Keratinocyte (primary cell): ENCODE results near the gene LCMT1. TPM values are rescaled to one million over a fixed set of nuclear protein-coding genes. Genes with fewer than 3 reads are reported as not detected.
"Not testable (repeated sequence)": the region's sequence is repeated elsewhere in the genome, so short reads cannot be mapped to it uniquely, and the experiment has no call there.

Experiments used
- DNase-seq: peaks from one replicate; pipeline ENCODE4 v3.0.0-alpha.2; 2011; ENCODE audit warnings: low read depth, missing footprints, low spot score
- FAIRE-seq: peaks from 2 replicates; lab custom pipeline; 2011; peaks lifted over from hg19 to GRCh38; lab: Jason Lieb, UNC
- H2AFZ ChIP-seq: 2 replicates; pipeline ENCODE4 v1.6.0; 2012; ENCODE audit warnings: low read length, control low read depth, inconsistent platforms; ENCODE audit not compliant: control insufficient read depth
- H3K27ac ChIP-seq: 2 replicates; pipeline ENCODE4 v1.5.1; 2011; ENCODE audit warnings: low read length; ENCODE audit not compliant: control insufficient read depth, insufficient read depth
- H3K27me3 ChIP-seq: 3 replicates; pipeline ENCODE4 v1.6.0; 2011; ENCODE audit warnings: low read length; ENCODE audit not compliant: control insufficient read depth, insufficient read depth; ENCODE audit errors: extremely low read depth
- H3K36me3 ChIP-seq, 2 experiments: 2 replicates in 1 of 2; 3 replicates in 1 of 2; pipeline ENCODE4 v1.5.1; 2011; ENCODE audit warnings: low read length in 2 of 2, mild to moderate bottlenecking in 1 of 2; ENCODE audit not compliant: control insufficient read depth in 2 of 2, insufficient read depth in 2 of 2; ENCODE audit errors: extremely low read depth in 1 of 2
- H3K4me1 ChIP-seq: 3 replicates; pipeline ENCODE4 v1.5.1; 2011; ENCODE audit warnings: low read length; ENCODE audit not compliant: control insufficient read depth, insufficient read depth; ENCODE audit errors: extremely low read depth
- H3K4me2 ChIP-seq: 3 replicates; pipeline ENCODE4 v1.6.0; 2011; ENCODE audit warnings: low read depth, low read length; ENCODE audit not compliant: control insufficient read depth, insufficient read depth; ENCODE audit errors: extremely low read depth
- H3K4me3 ChIP-seq, 3 experiments: fragments of 200-600 bp in 1 of 3; sonication (generic) in 1 of 3; 2 replicates in 2 of 3; 3 replicates in 1 of 3; pipeline ENCODE4 v1.5.1; 2011 to 2016; ENCODE audit warnings: low read length in 3 of 3, mild to moderate bottlenecking in 3 of 3, control low read depth in 2 of 3, inconsistent platforms in 1 of 3, low read depth in 1 of 3, mixed read lengths in 1 of 3, mixed run types in 1 of 3, moderate library complexity in 1 of 3; ENCODE audit not compliant: control insufficient read depth in 2 of 3, insufficient read depth in 2 of 3; ENCODE audit errors: extremely low read depth in 1 of 3
- H3K79me2 ChIP-seq: 2 replicates; pipeline ENCODE4 v1.6.0; 2012; ENCODE audit warnings: low read length; ENCODE audit not compliant: control insufficient read depth, insufficient read depth
- H3K9ac ChIP-seq: 3 replicates; pipeline ENCODE4 v1.6.0; 2011; ENCODE audit warnings: low read length; ENCODE audit not compliant: control insufficient read depth, insufficient read depth; ENCODE audit errors: extremely low read depth
- H3K9me1 ChIP-seq: 3 replicates; pipeline ENCODE4 v1.6.0; 2011; ENCODE audit warnings: low read length; ENCODE audit not compliant: control insufficient read depth, insufficient read depth; ENCODE audit errors: extremely low read depth
- H3K9me3 ChIP-seq: 2 replicates; pipeline ENCODE4 v1.5.1; 2012; ENCODE audit warnings: low read depth, low read length; ENCODE audit not compliant: control insufficient read depth
- H4K20me1 ChIP-seq: 3 replicates; pipeline ENCODE4 v1.6.0; 2011; ENCODE audit warnings: low read length; ENCODE audit not compliant: control insufficient read depth, insufficient read depth; ENCODE audit errors: extremely low read depth
- EZH2 ChIP-seq: IDR thresholded peaks from one replicate; pipeline ENCODE4 v1.6.1; 2012; ENCODE audit warnings: inconsistent platforms, mild to moderate bottlenecking, low read length, moderate library complexity
- dilution Hi-C: fragments of 300-500 bp; cut with MboI; formaldehyde crosslinking; loops from one replicate; pipeline ENCODE4 v1.7.0; 2020; ENCODE audit warnings: low sequenced_read_pairs; ENCODE audit not compliant: extremely low pct_ligation_motif_present
- polyA plus RNA-seq, 5 experiments: library from polyadenylated mRNA; depleted of rRNA in 3 of 5; stranded (reverse) in 3 of 5; stranded (forward) in 1 of 5; unstranded in 1 of 5; fragments of >200 nt; gene quantifications; 1 replicate in 1 of 5; 2 replicates in 3 of 5; 3 replicates in 1 of 5; pipeline versions ENCODE4 v1.2.1 to v1.2.3, GENCODE V29; 2011 to 2012; ENCODE audit warnings: missing spikeins in 2 of 5, low read depth in 1 of 5, low replicate concordance in 1 of 5
- TF ChIP-seq, protein P1 (sequence below), 3 experiments: IDR thresholded peaks in 1 of 3; conservative IDR thresholded peaks in 1 of 3; optimal IDR thresholded peaks in 1 of 3; 2 replicates in 2 of 3; 3 replicates in 1 of 3; pipeline versions ENCODE3 to v1.5.1; 2011; ENCODE audit warnings: low read length in 3 of 3, mild to moderate bottlenecking in 3 of 3, moderate library complexity in 2 of 3, control low read depth in 1 of 3, inconsistent platforms in 1 of 3; ENCODE audit not compliant: insufficient read depth in 2 of 3; ENCODE audit errors: extremely low read depth in 1 of 3

LCMT1 gene
- polyA plus RNA-seq, 1 donor (not counting 4 experiments of a cell fraction or from before 2014, with no cell fraction given) = 30.3 TPM

DNA sequence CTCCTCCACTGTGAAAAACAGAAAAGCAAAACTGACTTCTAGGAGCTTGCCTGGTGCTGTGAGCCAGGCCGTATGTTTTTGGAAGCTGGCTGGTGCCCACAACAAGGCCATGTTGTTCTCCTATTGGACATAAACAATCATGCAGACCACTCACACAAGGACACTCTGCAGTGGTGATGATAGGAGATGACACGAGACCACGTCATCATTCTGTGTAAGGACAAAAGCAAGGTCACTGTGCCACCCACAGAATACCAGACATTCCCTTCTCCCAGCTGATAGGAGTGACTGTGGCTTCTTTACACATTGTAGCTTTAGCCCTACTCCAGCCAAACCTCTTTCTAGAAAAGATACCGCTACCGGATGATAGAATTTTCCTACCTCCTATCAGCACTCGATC lies 47.7 kb upstream of the LCMT1 start:
- Histone ChIP-seq H3K36me3 (no peaks in the 10 kb centered on the region), H3K4me2 (no peak overlapping the region), H3K9me1 (no peaks in the 10 kb centered on the region), H2AFZ (no peak overlapping the region), H3K4me3 (no peak overlapping the region), H3K27ac (no peak overlapping the region), H4K20me1 (no peaks in the 10 kb centered on the region), H3K9ac (no peak overlapping the region), H3K79me2 (no peaks in the 10 kb centered on the region), H3K4me1 (peaks cover 6% of the 10 kb centered on the region), H3K9me3 (no peaks in the 10 kb centered on the region), H3K27me3 (no peaks in the 10 kb centered on the region)
- DNase-seq (no peak), FAIRE-seq (no peak)
- TF ChIP-seq, protein P1, sequence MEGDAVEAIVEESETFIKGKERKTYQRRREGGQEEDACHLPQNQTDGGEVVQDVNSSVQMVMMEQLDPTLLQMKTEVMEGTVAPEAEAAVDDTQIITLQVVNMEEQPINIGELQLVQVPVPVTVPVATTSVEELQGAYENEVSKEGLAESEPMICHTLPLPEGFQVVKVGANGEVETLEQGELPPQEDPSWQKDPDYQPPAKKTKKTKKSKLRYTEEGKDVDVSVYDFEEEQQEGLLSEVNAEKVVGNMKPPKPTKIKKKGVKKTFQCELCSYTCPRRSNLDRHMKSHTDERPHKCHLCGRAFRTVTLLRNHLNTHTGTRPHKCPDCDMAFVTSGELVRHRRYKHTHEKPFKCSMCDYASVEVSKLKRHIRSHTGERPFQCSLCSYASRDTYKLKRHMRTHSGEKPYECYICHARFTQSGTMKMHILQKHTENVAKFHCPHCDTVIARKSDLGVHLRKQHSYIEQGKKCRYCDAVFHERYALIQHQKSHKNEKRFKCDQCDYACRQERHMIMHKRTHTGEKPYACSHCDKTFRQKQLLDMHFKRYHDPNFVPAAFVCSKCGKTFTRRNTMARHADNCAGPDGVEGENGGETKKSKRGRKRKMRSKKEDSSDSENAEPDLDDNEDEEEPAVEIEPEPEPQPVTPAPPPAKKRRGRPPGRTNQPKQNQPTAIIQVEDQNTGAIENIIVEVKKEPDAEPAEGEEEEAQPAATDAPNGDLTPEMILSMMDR (optimal IDR thresholded peaks at IDR 0.05 in 1 of 3, IDR thresholded peaks at IDR 0.05 in 1 of 3, conservative IDR thresholded peaks at IDR 0.05 in 1 of 3; ENCODE audit: extremely low read depth in 1 of 3, insufficient read depth in 2 of 3, low read length in 3 of 3) = no peak
- TF ChIP-seq EZH2 = no peak
- dilution Hi-C loops = no loop called here

DNA sequence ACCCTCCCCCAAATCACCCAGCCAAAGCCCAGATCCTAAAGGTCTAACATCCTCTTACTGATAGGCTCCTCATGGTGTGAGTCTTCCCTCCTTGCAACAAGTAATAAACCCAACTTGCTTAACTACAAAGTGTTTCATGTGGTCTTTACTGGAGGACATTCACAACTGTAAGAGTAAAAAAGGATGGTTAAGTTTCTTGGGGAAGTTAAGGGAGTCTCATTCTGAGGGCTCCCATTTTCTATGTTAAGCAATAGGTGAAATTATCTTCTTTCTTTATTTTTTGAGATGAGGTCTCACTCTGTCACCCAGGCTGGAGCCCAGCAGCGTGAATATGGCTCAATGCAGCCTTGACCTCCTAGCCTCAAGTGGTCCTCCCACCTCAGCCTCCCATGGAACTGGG lies 47.3 kb upstream of the LCMT1 start:
- H3K79me2 ChIP-seq, dilution Hi-C loops, H3K27me3 ChIP-seq, DNase-seq, H3K9me1 ChIP-seq, H3K4me3 ChIP-seq, H3K36me3 ChIP-seq, H2AFZ ChIP-seq, H3K9ac ChIP-seq, H3K4me2 ChIP-seq, FAIRE-seq, H4K20me1 ChIP-seq, H3K9me3 ChIP-seq, H3K27ac ChIP-seq, H3K4me1 ChIP-seq: not testable (repeated sequence)

DNA sequence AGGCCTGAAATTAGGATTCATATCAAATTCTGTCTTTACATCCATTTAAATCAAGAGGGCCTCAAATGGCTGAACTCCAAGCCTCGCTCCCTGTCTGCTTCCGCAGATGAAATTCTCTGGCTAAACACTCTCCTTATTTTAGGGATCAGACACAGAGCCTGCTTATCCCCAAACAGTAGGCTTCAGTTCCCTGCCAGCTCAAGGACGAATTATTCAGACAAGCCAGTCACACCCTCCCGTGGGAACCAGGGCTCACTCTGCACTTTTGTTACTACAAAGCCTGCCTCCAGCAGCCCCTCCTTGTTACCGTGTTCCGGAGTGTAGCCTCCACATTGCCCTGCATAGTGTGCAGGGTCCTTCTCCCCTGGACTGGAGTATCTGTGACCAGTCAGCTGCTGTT lies 46.6 kb upstream of the LCMT1 start:
- Histone ChIP-seq H3K9me3 (no peaks in the 10 kb centered on the region), H4K20me1 (no peaks in the 10 kb centered on the region), H3K4me1 (peaks cover 8% of the 10 kb centered on the region), H3K4me2 (no peak overlapping the region), H3K9me1 (no peaks in the 10 kb centered on the region), H3K36me3 (no peaks in the 10 kb centered on the region), H3K27ac (no peak overlapping the region), H3K9ac (no peak overlapping the region), H2AFZ (no peak overlapping the region), H3K79me2 (no peaks in the 10 kb centered on the region), H3K27me3 (no peaks in the 10 kb centered on the region), H3K4me3 (no peak overlapping the region)
- FAIRE-seq (no peak), DNase-seq (no peak)
- dilution Hi-C loops = no loop called here
- TF ChIP-seq EZH2 = no peak
- TF ChIP-seq, protein P1 (optimal IDR thresholded peaks at IDR 0.05 in 1 of 3, IDR thresholded peaks at IDR 0.05 in 1 of 3, conservative IDR thresholded peaks at IDR 0.05 in 1 of 3; ENCODE audit: extremely low read depth in 1 of 3, insufficient read depth in 2 of 3, low read length in 3 of 3) = no peak
